ENCODE results near the gene ADCY1. TPM values are rescaled to one million over a fixed set of nuclear protein-coding genes. Genes with fewer than 3 reads are reported as not detected.

ADCY1 gene
- total and polyA plus RNA-seq, 2 donors (not counting 3 experiments of a cell fraction or from before 2014, with no cell fraction given) = 0.52 to 1.6 TPM

GRCh38 chr7:45695249-45695995, 121.3 kb downstream of the ADCY1 start:
- Histone ChIP-seq H3K4me2 (ENCODE audit: insufficient read depth, low read length) (no peak overlapping the region), H4K20me1 (replicated peaks; ENCODE audit: control insufficient read depth, extremely low read depth, insufficient read depth, low read length) (no peaks in the 10 kb centered on the region), H3K9ac (replicated peaks; ENCODE audit: extremely low read depth, insufficient read depth, low read length) (no peak overlapping the region), H3K4me3 (replicated peaks in 1 of 3; ENCODE audit: insufficient read depth in 1 of 3, low read depth in 1 of 3, low read length in 3 of 3) (no peak overlapping the region), H3K4me1 (ENCODE audit: control insufficient read depth, extremely low read depth, insufficient read depth, low read length) (no peaks in the 10 kb centered on the region), H3K27me3 (ENCODE audit: control insufficient read depth in 2 of 2, insufficient read depth in 2 of 2, low read length in 2 of 2) (peaks cover 0 to 2% of the 10 kb centered on the region in 2 experiments), H3K27ac (ENCODE audit: insufficient read depth, low read depth, low read length) (no peak overlapping the region), H3K79me2 (ENCODE audit: control insufficient read depth, insufficient read depth, low read length) (no peaks in the 10 kb centered on the region), H3K9me1 (replicated peaks; ENCODE audit: control insufficient read depth, extremely low read depth, insufficient read depth, low read length) (no peaks in the 10 kb centered on the region), H3K36me3 (ENCODE audit: control insufficient read depth in 2 of 2, extremely low read depth in 1 of 2, insufficient read depth in 2 of 2, low read length in 2 of 2) (no peaks in the 10 kb centered on the region), H2AFZ (ENCODE audit: low read depth, low read length) (no peak overlapping the region), H3K9me3 (replicated peaks; ENCODE audit: control insufficient read depth, insufficient read depth, low read length) (no peaks in the 10 kb centered on the region)
- no peak for DNase-seq (ENCODE audit: low read depth, low spot score)
- POLR2A ChIA-PET = no interaction called here
- no peak for FAIRE-seq
- no peak for TF ChIP-seq CTCF (IDR thresholded peaks at IDR 0.05; ENCODE audit: extremely low read depth in 1 of 2, insufficient read depth in 1 of 2, low read depth in 1 of 2, low read length in 2 of 2)
- TF ChIP-seq MYC (IDR thresholded peaks at IDR 0.05; ENCODE audit: low read depth, low read length) = no peak
- TF ChIP-seq POLR2A (IDR thresholded peaks at IDR 0.05; ENCODE audit: low read depth, low read length) = no peak
- TF ChIP-seq GATA2 (IDR thresholded peaks at IDR 0.05; ENCODE audit: insufficient read depth, insufficient read length, low read depth, low read length) = no peak
- TF ChIP-seq, protein P1, sequence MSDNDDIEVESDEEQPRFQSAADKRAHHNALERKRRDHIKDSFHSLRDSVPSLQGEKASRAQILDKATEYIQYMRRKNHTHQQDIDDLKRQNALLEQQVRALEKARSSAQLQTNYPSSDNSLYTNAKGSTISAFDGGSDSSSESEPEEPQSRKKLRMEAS (IDR thresholded peaks at IDR 0.05; ENCODE audit: insufficient read depth, insufficient read length) = no peak
- no peak for TF ChIP-seq POLR2AphosphoS5 (IDR thresholded peaks at IDR 0.05; ENCODE audit: insufficient read depth, low read depth, low read length)
- no peak for TF ChIP-seq FOS (IDR thresholded peaks at IDR 0.05; ENCODE audit: borderline replicate concordance, insufficient read depth, low read length)
- no peak for TF ChIP-seq EZH2 (IDR thresholded peaks at IDR 0.05; ENCODE audit: borderline replicate concordance, low read depth, low read length, severe bottlenecking)
- no peak for TF ChIP-seq JUN (IDR thresholded peaks at IDR 0.05; ENCODE audit: borderline replicate concordance, insufficient read depth, insufficient read length, low read depth)
- CTCF ChIA-PET = interaction anchor here (0.6 to 0.7 kb wide), 2 partner anchors 80 to 1526 kb away, joined by 3 read pairs; no protein-coding TSS in a partner anchor
- BruUV-seq (replicated peaks) = no TSS peak
- intact Hi-C loops (cut with micrococcal nuclease) (no loop called here), dilution Hi-C loops (cut with MboI; ENCODE audit: extremely low pct_ligation_motif_present, low sequenced_read_pairs) (no loop called here)

Measured in endothelial cell of umbilical vein (primary cell).